COLO829 (cell line): ENCODE data around the gene TMEM62.
"Not testable (repeated sequence)": the region's sequence is repeated elsewhere in the genome, so short reads cannot be mapped to it uniquely, and the experiment has no call there.

Experiments used
- DNase-seq: peaks from one replicate; pipeline ENCODE4 v3.0.0; 2012; ENCODE audit warnings: low spot score

TMEM62 gene

DNA sequence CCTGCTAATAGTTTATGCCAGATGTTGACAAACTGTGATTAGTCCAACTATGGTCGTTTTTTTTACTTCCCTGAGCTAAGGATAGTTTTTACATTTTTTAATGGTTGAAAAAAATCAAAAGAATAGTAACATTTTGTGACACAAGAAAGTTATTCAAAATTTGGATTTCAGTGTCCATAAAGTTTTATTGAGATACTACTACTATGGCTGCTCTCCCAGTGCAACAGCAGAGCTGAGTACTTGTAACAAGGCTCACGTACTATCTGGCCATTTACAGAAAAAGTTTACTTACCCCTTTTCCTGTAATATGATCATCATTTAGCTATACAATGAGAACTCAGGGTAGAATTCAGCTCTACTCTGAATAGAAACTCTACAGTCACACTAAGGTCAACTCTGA, 11.5 kb upstream of the TMEM62 start:
- DNase-seq = no peak

DNA sequence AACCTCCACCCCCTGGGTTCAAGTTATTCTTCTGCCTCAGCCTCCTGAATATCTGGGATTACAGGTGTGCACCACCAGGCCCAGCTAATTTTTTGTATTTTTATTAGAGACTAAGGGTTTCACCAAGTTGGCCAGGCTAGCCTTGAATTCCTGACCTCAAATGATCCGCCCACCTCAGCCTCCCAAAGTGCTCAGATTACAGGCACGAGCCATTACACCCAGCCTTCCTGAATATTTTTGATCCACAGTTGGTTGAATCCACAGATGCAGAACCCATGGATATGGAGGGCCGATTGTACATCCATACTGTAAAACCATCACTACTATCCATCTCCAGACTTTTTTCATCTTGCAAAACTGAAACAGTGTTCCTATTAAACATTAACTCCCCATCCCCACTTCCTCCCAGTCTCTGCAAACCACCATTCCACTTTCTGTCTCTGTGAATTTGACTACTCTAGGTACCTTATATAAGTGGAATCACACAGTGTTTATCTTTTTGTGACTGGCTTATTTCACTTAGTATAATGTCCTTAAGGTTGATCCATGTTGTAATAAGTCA, 8.2 kb upstream of the TMEM62 start:
- no peak for DNase-seq

DNA sequence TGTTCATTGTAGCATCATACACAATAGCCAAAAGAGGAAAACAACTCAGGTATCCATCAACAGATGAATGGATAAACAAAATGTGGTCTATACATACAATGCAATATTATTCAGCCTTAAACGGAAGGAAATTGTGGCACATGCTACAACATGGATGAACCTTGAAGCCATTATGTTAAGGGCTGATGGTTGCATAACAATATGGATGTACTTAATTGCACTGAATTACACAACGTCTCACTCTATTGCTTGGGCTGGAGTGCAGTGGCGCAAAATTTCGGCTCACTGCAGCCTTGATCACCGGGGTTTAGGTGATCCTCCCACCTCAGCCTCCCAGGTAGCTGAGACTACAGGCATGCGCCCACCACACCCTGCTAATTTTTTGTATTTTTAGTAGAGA, 7.0 kb upstream of the TMEM62 start:
- no peak for DNase-seq

DNA sequence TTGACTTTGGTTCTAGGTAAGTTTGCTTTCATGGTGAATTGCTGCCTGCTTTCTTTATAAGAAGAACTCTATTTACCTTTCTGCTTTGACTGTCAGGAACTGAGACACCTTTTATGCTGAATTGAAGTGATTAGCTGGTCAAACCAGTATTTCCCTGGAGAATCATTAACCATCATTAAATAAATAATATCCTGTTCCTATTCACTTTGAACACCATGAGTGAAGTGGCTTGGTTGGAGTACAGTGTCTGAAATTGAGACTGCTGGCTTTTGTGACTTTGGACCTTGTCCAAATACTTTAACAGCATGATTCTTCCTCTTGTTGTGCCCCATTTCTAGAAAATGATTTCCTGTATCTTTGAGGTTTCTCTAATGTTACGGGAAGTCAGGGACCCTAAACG, 5.6 kb upstream of the TMEM62 start:
- no peak for DNase-seq

DNA sequence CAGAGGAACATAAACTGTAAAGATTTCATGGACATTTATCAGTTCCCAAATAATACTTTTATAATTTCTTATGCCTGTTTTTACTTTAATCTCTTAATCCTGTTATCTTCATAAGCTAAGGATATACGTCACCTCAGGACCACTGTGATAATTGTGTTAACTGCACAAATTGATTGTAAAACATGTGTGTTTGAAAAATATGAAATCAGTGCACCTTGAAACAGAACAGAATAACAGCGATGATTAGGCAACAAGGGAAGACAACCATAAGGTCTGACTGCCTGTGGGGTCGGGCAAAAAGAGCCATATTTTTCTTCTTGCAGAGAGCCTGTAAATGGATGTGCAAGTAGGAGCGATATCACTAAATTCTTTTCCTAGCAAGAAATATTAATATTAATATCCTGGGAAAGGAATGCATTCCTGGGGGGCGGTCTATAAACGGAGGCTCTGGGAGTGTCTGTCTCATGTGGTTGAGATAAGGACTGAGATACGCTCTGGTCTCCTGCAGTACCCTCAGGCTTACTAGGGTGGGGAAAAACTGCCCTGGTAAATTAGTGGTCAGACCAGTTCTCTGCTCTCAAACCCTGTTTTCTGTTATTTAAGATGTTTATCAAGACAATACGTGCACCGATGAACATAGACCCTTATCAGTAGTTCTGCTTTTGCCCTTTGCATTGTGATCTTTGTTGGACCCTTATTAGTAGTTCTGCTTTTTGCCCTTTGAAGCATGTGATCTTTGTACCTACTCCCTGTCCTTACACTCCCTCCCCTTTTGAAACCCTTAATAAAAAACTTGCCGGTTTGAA, 5.0 kb upstream of the TMEM62 start:
- not testable (repeated sequence) for DNase-seq

DNA sequence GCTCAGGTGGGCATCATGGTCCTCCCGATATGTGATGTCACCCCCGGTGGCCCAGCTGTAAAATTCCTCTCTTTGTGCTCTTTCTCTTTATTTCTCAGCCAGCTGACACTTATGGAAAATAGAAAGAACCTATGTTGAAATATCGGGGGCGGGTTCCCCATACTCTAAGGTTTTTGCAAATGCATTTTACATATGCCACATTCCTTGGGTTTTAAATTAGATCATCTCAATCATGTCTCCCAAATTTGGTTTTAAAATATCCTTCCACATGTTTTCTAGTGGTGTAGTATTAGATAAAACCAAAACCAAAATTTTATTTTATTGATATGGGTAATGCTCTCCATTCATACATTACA, 4.4 kb upstream of the TMEM62 start:
- DNase-seq = no peak

DNA sequence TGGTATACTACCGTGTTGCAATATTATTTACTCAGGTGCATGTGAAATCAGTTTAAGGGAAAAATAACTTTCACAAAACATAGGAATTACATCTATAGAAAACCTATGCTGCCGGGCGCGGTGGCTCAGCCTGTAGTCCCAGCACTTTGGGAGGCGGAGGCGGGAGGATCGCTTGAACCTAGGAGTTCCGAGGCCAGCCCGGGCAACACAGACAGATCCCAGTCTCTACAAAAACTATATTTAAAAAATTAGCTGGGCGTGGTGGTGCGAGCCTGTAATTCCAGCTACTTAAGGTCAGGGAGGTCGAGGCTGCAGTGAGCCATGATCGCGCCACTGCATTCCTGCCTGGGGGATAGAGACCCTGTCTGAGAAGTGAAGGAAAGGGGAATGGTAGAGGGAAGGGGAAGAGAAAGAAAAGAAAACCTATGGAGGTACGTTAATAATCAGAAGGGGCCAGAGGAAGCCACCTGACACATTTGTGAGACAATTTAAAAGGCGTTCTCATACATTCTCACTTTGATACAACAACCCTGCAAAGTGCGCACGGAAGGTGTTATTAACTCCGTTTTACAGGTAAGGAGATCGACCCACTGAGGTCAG, 456 bp upstream of the TMEM62 start:
- no peak for DNase-seq

DNA sequence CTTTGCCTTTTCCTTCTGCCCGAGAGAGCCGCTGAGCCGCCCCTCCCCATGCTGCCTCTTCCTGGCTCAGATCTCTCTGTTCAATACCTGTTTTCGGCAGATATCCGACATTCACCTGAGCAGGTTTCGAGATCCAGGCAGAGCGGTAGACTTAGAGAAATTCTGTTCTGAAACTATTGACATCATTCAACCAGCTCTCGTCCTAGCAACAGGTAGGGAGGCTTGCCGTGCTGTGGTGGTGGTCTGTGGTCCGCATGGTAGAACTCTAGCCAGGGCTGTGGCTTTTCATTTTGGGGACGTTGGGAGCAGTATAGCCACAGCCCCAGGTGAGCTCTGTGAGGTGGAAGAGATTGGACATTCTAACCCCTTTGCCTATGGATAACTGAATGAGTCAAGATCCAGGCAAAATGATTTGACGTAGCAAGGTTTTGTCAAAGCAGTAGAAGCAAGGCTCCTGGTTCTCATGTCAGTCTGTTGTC, 810 bp downstream of the TMEM62 start:
- no peak for DNase-seq

DNA sequence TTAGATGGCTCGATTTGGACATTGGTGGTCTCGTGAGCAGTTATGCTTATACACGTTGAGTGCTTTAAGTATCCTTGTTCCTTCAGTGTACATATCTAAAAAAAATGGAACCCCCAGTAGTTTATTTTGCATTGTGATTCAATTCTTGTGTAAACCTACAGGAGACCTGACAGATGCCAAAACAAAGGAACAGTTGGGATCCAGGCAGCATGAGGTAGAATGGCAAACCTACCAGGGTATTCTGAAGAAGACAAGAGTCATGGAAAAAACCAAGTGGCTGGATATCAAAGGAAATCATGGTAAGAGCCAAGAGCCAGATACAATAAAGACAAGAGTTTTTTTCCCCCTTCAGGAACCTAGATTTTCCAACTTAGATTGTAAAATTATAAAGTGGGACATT, 2.0 kb downstream of the TMEM62 start:
- DNase-seq = no peak

DNA sequence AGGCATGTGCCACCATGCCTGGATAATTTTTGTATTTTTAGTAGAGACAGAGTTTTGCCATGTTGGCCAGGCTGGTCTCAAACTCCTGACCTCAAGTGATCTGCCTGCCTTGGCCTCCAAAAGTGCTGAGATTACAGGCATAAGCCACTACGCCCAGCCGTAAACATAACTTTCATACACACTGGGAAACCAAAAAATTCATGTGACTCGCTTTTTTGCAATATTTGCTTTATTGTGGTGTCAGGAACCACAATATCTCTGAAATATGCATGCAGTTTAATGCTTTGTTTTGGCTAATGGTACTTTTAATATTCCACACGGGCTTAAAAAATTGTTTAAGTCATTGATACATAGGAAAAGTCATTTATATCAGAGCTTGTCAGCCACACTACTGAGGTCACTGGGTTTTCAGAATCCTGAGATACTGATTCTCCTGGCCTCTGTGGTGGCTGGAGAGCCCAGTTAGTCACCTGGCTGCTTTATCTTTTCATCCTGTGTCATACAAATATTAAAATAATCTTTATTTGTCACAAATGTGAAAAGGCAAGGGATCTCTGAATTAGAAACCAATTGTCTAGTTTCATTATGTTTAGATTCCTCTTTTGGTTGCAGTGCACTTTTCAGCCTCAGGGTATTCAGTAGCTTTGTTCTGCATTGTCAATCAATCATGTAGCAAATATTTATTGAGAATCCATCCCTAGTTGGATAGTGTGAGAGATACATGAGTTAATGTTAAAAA, 10.0 kb downstream of the TMEM62 start:
- no peak for DNase-seq

DNA sequence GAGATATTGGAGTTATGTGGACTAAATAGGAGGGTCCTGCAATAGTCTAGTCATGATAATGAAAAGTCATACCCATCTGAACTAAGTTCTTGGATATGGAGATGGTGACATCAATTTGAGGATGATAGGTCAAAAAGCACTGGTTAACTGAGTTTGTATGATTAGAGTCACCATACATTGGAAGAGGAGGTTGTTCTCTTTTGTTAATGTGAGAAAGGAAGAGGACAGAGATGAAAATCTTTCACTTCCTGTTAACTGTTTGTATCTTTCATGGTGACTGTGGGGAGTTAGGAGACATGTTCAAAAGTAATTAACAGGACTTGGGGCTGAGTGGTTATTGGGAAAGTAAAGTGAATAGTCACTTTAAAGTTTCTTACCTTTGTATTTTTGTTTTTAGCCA, 11.1 kb downstream of the TMEM62 start:
- no peak for DNase-seq

DNA sequence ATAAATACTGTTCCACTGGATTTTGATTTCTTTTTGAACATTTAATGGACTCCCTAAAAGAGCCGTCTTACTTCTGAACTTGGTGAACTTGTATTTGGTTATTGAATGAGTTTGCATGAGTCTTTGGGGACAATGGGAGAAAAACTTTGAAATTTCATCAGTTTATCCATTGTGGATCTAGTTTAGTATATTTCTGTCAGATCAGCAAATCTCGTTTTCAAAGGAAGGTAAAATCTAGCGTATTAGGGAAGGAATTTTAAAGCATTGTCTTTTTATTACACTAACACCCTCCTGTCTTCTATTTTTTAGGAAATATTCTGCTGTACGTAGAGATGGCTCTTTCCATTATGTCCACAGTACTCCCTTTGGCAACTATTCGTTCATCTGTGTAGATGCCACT, 12.8 kb downstream of the TMEM62 start:
- no peak for DNase-seq

DNA sequence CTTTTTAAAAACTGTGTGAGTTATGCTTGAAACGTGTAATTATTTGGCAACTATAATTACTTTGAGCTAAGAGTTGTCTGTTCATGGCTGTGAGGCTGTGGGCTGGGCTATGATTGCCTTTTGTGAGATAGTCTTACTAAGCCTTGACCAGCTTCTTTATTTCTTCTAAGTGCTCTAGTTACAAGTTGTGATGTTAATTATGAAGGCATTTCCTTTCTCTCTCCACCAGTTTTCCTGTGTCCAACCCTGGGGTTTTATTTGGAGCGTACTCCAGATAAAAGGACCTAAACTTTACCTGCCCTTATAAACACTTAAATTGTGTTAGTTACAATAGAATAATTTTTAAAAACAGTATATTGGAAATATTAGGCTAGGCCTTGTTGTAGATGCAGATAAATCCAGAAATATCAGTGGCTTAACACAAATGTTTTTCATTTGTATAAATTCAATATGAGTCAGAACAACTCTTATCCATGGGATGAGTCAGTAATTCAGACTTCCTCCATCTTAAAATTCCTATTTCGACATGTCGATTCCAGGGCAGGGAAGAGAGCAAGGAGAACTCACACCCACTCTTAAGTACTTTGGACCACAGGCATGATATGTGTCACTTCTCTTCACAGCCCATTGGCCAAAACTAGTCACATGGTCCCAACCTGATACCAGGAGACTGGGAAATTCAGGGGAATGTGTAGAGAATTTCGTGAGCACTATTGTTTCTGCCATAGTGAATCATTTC, 17.0 kb downstream of the TMEM62 start:
- peak; percentile 4 for DNase-seq

DNA sequence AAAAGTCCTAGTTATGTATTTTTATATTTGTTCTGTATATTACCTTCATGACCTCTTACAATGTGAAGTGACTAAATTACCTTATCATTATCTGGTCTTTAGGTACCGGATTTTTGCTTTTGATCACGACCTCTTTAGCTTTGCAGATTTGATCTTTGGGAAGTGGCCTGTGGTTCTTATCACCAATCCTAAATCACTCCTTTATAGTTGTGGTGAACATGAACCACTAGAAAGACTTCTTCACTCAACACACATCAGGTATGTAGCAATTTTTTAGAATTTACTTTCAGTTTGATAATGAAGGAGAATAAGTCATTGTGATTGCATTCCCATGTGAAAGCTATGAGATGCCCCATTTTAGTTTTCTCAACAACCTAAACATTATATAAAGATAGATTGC, 18.3 kb downstream of the TMEM62 start:
- DNase-seq = no peak

DNA sequence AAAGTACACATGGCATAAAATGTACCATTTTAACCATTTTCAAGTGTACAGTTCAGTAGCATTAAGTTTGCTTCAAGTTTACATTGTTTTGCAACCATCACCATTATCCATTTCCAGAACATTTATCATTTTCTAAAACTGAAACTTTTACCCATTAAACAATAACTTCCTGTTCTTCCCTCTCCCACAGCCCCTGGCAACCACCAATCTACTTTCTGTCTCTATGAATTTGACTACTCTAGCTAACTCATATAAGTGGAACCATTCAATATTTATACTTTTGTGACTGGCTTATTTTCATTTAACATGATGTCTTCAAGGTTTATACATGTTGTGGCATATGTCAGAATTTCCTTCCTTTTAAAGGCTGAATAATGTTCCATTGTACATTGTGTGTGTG, 19.9 kb downstream of the TMEM62 start:
- DNase-seq = no peak

DNA sequence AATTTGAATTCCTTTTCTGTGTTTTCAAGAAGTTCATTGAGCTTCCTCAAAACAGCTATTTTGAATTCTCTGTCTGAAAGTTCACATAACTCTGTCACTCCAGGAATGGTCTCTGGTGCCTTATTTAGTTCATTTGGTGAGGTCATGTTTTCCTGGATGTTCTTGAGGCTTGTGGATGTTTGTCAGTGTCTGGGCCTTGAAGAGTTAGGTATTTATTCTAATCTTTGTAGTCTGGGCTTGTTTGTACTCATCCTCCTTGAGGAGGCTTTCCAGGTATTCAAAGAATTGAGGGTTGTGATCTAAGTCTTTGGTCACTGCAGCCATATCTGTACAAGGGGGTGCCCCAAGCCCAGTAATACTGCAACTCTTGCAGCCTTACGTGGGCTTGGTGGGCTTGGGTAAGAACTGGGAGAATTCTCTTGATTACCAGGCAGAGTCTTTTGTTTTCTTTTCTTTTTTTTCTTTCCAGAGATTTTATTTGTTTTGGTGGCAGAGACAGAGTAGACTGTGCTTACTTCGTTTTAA, 32.5 kb downstream of the TMEM62 start:
- no peak for DNase-seq

DNA sequence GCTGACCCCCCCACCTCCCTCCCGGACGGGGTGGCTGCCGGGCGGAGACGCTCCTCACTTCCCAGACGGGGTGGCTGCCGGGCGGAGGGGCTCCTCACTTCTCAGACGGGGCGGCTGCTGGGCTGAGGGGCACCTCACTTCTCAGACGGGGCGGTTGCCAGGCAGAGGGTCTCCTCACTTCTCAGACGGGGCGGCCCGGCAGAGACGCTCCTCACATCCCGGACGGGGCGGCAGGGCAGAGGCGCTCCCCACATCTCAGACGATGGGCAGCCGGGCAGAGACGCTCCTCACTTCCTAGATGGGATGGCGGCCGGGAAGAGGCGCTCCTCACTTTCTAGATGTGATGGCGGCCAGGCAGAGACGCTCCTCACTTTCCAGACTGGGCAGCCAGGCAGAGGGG, 33.9 kb downstream of the TMEM62 start:
- DNase-seq = not testable (repeated sequence)

DNA sequence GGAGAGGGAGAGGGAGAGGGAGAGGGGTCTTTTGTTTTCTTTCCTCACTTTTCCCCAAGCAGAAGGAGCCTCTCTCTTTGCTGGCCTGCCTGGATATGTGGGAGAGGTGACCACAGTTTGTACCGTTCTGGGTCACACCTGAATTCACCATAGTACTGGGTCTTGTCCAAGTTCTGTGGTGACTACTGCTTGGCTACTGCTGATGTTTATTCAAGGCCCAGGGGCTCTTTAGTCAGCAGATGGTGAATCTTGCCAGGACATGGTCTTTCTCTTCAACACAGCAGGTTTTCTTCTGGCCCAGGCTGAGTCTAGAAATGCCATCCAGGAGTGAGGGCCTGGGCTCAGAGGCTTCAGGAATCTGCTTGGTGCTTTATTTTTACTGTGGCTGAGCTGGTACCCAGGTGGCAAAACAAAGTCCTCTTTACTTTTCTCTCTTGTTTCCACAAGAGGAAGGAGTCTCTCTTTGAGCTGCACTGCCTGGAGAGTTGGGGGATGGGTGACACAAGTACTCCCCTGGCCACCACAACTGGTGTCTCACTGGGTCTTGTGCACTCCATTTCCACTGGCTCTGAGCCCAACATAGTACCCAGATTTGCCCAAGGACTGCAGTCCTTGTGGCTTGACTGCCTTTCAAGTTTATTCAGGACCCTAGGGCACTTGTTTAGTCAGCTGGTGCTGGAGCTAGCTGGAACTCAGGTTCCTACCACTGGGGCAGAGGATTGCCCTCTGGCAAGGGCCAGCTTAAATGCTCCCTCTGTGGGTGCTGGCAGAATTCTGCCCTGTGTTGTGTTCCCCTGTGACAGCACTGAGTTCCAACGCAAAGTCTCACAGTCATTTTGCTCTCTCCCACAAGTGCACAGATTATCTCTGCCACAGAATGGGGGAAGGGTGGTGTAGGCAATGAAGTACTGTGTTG, 35.1 kb downstream of the TMEM62 start:
- DNase-seq = no peak

DNA sequence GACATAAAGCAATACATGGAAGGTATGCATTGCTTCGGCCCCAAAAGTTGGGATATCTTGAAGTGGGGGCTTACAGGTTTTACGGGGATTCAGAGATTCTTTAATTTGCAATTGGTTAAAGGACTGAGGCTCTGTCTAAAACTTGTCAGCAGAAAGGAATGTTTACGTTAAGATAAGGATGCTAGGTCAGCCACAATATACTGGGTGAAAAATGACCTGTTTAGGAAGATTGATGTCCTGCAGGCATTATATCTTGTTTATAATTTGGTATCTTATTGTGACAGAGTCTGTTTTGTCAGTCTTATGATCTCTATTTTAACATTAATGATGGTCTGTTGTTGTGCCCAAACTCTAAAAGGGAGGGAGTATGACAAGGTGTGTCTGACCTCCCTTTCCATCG, 36.5 kb downstream of the TMEM62 start:
- no peak for DNase-seq

DNA sequence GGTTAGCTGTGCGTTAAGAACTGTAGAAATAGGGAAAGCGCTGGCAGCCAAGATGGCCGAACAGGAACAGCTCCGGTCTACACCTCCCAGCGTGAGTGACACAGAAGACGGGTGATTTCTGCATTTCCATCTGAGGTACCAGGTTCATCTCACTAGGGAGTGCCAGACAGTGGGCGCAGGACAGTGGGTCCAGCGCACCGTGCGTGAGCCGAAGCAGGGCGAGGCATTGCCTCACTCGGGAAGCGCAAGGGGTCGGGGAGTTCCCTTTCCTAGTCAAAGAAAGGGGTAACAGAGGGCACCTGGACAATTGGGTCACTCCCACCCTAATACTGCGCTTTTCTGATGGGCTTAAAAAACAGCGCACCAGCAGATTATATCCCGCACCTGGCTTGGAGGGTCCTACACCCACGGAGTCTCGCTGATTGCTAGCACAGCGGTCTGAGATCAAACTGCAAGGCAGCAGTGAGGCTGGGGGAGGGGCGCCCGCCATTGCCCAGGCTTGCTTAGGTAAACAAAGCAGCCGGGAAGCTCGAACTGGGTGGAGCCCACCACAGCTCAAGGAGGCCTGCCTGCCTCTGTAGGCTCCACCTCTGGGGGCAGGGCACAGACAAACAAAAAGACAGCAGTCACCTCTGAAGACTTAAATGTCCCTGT, 42.4 kb downstream of the TMEM62 start:
- DNase-seq = not testable (repeated sequence)
